ENCODE results near the gene HINT1. TPM values are rescaled to one million over a fixed set of nuclear protein-coding genes. Genes with fewer than 3 reads are reported as not detected.

The HINT1 gene
- total and polyA plus RNA-seq, 9 of the 15 experiments (the other 6 are each of a cell fraction or from before 2014, with no cell fraction given), result 296 to 1,027 (median 500) TPM

DNA sequence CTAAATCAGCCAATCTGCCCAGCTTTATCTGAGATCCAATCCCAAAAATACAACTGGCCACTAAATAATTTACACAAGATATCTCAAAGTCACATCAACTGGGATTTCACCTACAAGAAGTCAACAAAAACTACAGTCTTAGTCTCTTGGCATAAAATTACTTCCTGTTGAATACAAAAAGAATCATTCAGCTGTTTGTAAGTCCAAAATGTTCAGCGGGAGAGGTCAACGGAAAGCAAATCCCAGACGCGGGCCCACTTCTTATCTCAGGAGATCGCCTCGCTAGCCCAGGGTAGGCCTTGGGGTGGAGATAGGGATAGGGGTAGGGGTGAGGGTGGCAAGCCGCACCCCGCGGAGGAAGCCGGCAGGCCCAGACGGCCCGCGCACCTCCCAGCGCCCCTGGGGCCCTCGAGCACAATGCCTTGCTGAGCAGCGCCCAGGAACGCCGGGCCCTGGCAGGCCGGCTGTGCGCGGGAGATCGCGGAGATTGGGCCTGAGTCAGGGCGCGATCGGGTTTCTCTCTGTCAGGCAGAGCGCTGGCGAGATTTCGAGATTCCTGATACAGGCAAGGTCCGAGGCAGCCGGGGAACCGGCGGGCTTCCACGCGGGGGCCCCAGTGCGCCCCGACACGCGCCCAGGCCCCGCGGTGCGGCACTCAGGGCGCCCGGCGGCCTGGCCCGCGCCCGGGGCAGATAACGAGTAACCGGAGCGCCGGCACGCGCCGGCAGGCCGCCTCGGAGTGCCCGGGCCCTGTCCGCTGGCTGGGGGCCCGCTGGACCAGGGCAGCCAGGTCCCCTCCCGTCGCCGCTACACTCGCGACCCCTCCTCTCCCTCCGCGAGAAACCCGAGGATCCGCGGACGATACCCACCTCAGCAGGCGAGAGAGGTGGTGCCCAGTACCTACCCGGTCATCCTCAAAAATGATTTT lies 601 bp downstream of the HINT1 start (continued):
- TF ChIP-seq, protein P1, sequence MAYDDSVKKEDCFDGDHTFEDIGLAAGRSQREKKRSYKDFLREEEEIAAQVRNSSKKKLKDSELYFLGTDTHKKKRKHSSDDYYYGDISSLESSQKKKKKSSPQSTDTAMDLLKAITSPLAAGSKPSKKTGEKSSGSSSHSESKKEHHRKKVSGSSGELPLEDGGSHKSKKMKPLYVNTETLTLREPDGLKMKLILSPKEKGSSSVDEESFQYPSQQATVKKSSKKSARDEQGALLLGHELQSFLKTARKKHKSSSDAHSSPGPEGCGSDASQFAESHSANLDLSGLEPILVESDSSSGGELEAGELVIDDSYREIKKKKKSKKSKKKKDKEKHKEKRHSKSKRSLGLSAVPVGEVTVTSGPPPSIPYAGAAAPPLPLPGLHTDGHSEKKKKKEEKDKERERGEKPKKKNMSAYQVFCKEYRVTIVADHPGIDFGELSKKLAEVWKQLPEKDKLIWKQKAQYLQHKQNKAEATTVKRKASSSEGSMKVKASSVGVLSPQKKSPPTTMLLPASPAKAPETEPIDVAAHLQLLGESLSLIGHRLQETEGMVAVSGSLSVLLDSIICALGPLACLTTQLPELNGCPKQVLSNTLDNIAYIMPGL (CRISPR knock-in tag; IDR thresholded peaks at IDR 0.05), result peak; percentile 65
- TF ChIP-seq ZSCAN32 (CRISPR knock-in tag; IDR thresholded peaks at IDR 0.05) (peak; percentile 20; the same call in 1 of the 2 replicates), ATF7 (IDR thresholded peaks at IDR 0.05) (0 out of 2 replicates have a peak, but pooled peaks have one; percentile 35), SREBF1 (IDR thresholded peaks at IDR 0.05; ENCODE audit: borderline replicate concordance, low read depth, low read length) (no peak), ARID1B (IDR thresholded peaks at IDR 0.05) (peak; percentile 57), NCOA4 (IDR thresholded peaks at IDR 0.05; ENCODE audit: partially characterized antibody) (no peak), MXI1 (IDR thresholded peaks at IDR 0.05; ENCODE audit: low read depth, low read length) (no peak), GATA2 (CRISPR knock-in tag; IDR thresholded peaks at IDR 0.05) (peak; percentile 99), RBM25 (IDR thresholded peaks at IDR 0.05; ENCODE audit: low read depth, low read length, severe bottlenecking) (peak; percentile 20), ZBTB1 (CRISPR knock-in tag; IDR thresholded peaks at IDR 0.05; ENCODE audit: borderline replicate concordance, low read depth) (no peak; the same call in 1 of the 2 replicates), ERF (CRISPR knock-in tag; IDR thresholded peaks at IDR 0.05) (peak; percentile 56; the same call in 1 of the 2 replicates), MCM2 (IDR thresholded peaks at IDR 0.05; ENCODE audit: low read depth) (no peak), CHD2 (IDR thresholded peaks at IDR 0.05; ENCODE audit: low read depth, low read length) (peak; percentile 22; the same call in 1 of the 2 replicates), SRSF1 (IDR thresholded peaks at IDR 0.05; ENCODE audit: low read depth, low read length) (no peak), ZKSCAN3 (CRISPR knock-in tag; IDR thresholded peaks at IDR 0.05) (no peak), FOSL1 (tag; conservative IDR thresholded peaks at IDR 0.05) (peak; percentile 79), ZNF212 (CRISPR knock-in tag; IDR thresholded peaks at IDR 0.05) (no peak), BRD4 (IDR thresholded peaks at IDR 0.05) (peak; percentile 90; the same call in 1 of the 2 replicates), EZH2 (IDR thresholded peaks at IDR 0.05; ENCODE audit: borderline replicate concordance, low read depth, low read length) (no peak), EP300 (IDR thresholded peaks at IDR 0.05; ENCODE audit: low read length) (0 out of 2 replicates have a peak, but pooled peaks have one; percentile 40), ELF4 (CRISPR knock-in tag; IDR thresholded peaks at IDR 0.05) (0 out of 2 replicates have a peak, but pooled peaks have one; percentile 58)
- TF ChIP-seq, protein P2, sequence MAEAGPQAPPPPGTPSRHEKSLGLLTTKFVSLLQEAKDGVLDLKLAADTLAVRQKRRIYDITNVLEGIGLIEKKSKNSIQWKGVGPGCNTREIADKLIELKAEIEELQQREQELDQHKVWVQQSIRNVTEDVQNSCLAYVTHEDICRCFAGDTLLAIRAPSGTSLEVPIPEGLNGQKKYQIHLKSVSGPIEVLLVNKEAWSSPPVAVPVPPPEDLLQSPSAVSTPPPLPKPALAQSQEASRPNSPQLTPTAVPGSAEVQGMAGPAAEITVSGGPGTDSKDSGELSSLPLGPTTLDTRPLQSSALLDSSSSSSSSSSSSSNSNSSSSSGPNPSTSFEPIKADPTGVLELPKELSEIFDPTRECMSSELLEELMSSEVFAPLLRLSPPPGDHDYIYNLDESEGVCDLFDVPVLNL (CRISPR knock-in tag; IDR thresholded peaks at IDR 0.05; ENCODE audit: low read depth), result peak; percentile 93
- TF ChIP-seq, protein P3, sequence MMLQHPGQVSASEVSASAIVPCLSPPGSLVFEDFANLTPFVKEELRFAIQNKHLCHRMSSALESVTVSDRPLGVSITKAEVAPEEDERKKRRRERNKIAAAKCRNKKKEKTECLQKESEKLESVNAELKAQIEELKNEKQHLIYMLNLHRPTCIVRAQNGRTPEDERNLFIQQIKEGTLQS (IDR thresholded peaks at IDR 0.05), result no peak
- TF ChIP-seq, protein P3 (CRISPR knock-in tag; conservative IDR thresholded peaks at IDR 0.05), result 0 out of 2 replicates have a peak, but pooled peaks have one; percentile 45

Measured in K562 (cell line).